Right lobe of liver (tissue), 6 donors: ENCODE measurements around the gene TBC1D12. TPM values are rescaled to one million over a fixed set of nuclear protein-coding genes. Genes with fewer than 3 reads are reported as not detected.

ENCODE experiments used
- ATAC-seq, 4 donors: fragments of 200-7000 bp; cut with Tn5 transposase; one replicate each; pipeline ENCODE4 v1.9.1; 2020; ENCODE audit warnings: mild to moderate bottlenecking in 4 of 4, moderate library complexity in 4 of 4
- DNase-seq, 3 donors: peaks; one replicate each; pipeline ENCODE4 v3.0.0-alpha.2; 2020
- H3K27ac ChIP-seq, 3 donors: fragments of 200-600 bp; one replicate each; pipeline ENCODE4 v1.8.0; 2022
- H3K27me3 ChIP-seq, 2 donors: fragments of 200-600 bp; one replicate each; pipeline ENCODE4 v1.8.0; 2022
- H3K36me3 ChIP-seq, 4 donors: fragments of 200-600 bp; sonication (generic) in 1 of 4; one replicate each; pipeline versions ENCODE4 v1.5.1 to v1.8.0; 2017 to 2022; ENCODE audit warnings: control low read depth in 1 of 4
- H3K4me1 ChIP-seq, 4 donors: fragments of 200-600 bp; sonication (generic) in 1 of 4; one replicate each; pipeline versions ENCODE4 v1.5.1 to v1.8.0; 2017 to 2022; ENCODE audit warnings: control low read depth in 1 of 4
- H3K4me3 ChIP-seq, 3 donors: fragments of 200-600 bp; one replicate each; pipeline ENCODE4 v1.8.0; 2022
- H3K9me3 ChIP-seq, 4 donors: fragments of 200-600 bp; sonication (generic) in 1 of 4; one replicate each; pipeline versions ENCODE4 v1.5.1 to v1.8.0; 2017 to 2022; ENCODE audit warnings: control low read depth in 1 of 4
- POLR2A ChIP-seq: fragments of 450-650 bp; IDR thresholded peaks from one replicate; pipeline ENCODE4 v1.6.1; 2017; ENCODE audit warnings: antibody characterized with exemption, mild to moderate bottlenecking
- WGBS: methylation state at CpG from one replicate; pipeline ENCODE4 v1.1.6; 2018; ENCODE audit warnings: low coverage, low lambda C conversion rate; ENCODE audit not compliant: insufficient coverage; ENCODE audit errors: missing lambda C conversion rate; 5-methylcytosine and 5-hydroxymethylcytosine counted together
- intact Hi-C, 2 donors: fragments of 100-400 bp; cut with DNase I; formaldehyde crosslinking; loops; one replicate each; pipeline versions ENCODE4 v1.11.2 to v1.14.1; 2022
- total RNA-seq, 6 experiments: library from RNA; depleted of rRNA in 2 of 6; stranded (reverse); fragments of >200 nt in 2 of 6; fragmentation: NEBNext Ultra II Directional in 3 of 6; extraction: Animal tissue kit (Norgen Biotek cat#: 25700) in 3 of 6; gene quantifications; one replicate each; pipeline versions ENCODE4 v1.1.0 to v1.2.4, GENCODE V29; 2016 to 2023
- TF ChIP-seq, protein P1 (sequence below), 4 donors: fragments of 200-600 bp in 3 of 4; fragments of 450-650 bp in 1 of 4; IDR thresholded peaks; one replicate each; pipeline versions ENCODE4 v1.5.1 to v1.8.0; 2016 to 2022; ENCODE audit warnings: antibody characterized with exemption in 4 of 4, mild to moderate bottlenecking in 2 of 4
- donor health status: DM: no; HTN: yes; CAD: no.
- donor health status: DM: no; HTN: no; CAD: no.
- donor health status: DM: no; HTN: no; CAD: no.
- donor health status: DM: no; HTN: yes; CAD: no.
- donor health status: DM: no; HTN: yes; CAD: no.

TBC1D12 gene
- total RNA-seq, 6 experiments from 2014 or later = 3.8 to 5.2 (median 4.9) TPM

DNA sequence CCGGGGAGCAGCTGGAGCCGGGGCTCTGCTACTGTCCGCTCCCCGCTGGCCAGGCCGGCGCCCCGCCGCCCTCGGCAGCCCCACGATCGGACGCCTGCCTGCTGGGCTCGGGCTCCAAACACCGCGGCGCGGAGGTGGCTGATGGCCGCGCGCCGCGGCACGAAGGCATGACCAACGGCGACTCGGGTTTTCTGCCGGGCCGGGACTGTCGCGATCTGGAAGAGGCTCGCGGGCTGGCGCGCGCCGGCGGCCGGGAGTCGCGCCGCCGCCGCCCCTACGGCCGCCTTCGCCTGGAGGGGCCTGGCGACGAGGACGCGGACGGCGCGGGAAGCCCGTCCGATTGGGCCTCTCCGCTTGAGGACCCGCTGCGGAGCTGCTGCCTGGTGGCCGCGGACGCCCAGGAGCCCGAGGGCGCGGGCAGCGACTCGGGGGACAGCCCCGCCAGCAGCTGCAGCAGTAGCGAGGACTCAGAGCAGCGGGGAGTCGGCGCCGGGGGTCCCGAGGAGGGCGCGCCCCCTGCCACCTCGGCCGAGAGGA, 570 bp downstream of the TBC1D12 start:
- Histone ChIP-seq H3K27ac (peak overlapping the region; percentile 85 to 97 (median 88)), H3K9me3 (no peaks in the 10 kb centered on the region), H3K27me3 (no peaks in the 10 kb centered on the region), H3K4me1 (peaks cover 0 to 10% (median 0%) of the 10 kb centered on the region in 4 donors), H3K36me3 (no peaks in the 10 kb centered on the region), H3K4me3 (peak overlapping the region; percentile 69 to 94 (median 73))
- intact Hi-C loops = no loop called here
- TF ChIP-seq, protein P1, sequence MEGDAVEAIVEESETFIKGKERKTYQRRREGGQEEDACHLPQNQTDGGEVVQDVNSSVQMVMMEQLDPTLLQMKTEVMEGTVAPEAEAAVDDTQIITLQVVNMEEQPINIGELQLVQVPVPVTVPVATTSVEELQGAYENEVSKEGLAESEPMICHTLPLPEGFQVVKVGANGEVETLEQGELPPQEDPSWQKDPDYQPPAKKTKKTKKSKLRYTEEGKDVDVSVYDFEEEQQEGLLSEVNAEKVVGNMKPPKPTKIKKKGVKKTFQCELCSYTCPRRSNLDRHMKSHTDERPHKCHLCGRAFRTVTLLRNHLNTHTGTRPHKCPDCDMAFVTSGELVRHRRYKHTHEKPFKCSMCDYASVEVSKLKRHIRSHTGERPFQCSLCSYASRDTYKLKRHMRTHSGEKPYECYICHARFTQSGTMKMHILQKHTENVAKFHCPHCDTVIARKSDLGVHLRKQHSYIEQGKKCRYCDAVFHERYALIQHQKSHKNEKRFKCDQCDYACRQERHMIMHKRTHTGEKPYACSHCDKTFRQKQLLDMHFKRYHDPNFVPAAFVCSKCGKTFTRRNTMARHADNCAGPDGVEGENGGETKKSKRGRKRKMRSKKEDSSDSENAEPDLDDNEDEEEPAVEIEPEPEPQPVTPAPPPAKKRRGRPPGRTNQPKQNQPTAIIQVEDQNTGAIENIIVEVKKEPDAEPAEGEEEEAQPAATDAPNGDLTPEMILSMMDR (IDR thresholded peaks at IDR 0.05) = no peak
- no peak for TF ChIP-seq POLR2A
- DNase-seq (peak; percentile 49 to 64 (median 54)), ATAC-seq (peak; percentile 18 to 59 (median 34))
- no CpG with 5 or more reads among the region's 77 CpGs for WGBS

DNA sequence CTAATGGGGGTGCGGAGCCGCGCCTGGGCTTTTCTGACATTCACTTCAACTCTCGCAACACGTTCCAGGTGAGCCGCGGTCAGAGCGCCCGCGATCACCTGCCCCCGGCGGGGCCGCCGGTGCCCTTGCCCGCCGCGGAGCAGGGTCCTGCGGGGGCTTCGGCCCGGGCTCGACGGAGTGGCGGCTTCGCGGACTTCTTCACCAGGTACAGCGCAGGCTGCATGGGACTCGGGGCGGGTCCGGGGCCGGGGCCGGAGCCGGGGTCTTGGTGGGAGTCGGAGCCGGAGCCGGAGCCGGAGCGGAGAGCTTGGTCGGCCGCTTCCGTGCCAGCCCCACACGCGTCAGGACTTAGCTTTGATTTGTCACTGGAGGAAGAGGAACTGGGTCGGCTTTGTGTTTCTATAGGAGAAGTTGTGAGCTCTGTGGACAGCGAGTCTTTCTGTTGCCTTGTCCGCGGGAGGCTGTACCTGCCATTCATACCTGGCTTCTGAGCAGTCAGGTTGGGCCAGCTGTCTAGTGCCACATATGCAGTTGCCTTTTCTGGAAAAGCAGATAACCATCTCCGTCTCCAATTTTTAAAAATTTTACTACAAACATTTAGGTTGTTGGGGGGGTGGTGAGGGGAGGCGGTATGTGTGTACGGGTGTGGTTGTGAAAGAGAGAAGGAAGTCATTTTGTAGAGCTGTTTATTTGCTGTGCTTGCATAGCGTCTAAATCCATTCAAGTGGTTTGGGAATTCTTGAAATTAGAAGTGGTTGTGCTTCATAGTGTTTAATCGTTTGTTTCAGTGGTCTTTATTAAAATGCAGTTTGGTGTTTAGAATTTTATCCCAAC, 1.3 kb downstream of the TBC1D12 start:
- peak; percentile 64 to 69 (median 66) for DNase-seq
- Histone ChIP-seq H3K27ac (peak overlapping the region; percentile 85 to 97 (median 88)), H3K27me3 (no peaks in the 10 kb centered on the region), H3K9me3 (no peaks in the 10 kb centered on the region), H3K36me3 (no peaks in the 10 kb centered on the region), H3K4me1 (peaks cover 0 to 10% (median 0%) of the 10 kb centered on the region in 4 donors), H3K4me3 (peak overlapping the region; percentile 69 to 94 (median 73))
- intact Hi-C loops = no loop called here
- peak; percentile 60 to 64 (median 63) for ATAC-seq
- WGBS = 2% methylated on average over 11 of the region's 51 CpGs
- TF ChIP-seq POLR2A = peak; percentile 49
- TF ChIP-seq, protein P1 (IDR thresholded peaks at IDR 0.05) = no peak

DNA sequence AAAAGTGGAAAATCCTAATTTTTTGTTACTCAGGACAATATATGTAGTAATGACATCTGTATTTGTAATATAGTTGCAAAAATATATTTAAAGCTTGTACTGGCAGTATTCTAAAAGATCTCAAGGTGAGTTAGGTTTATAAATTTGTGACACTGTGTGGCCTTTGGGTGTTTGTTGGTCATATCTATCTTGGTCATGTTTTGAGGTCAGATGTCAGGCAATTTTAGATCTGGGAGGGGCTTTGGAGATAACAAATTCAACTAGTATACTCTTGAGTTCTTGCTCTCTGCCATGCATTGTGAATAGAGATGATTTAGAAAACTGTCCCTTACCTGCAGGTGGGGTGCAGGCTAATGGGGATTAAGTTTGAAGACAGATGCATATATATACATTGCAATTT, 3.1 kb downstream of the TBC1D12 start:
- ATAC-seq (no peak), DNase-seq (no peak)
- Histone ChIP-seq H3K4me3 (no peak overlapping the region), H3K4me1 (peaks cover 0 to 12% (median 0%) of the 10 kb centered on the region in 4 donors), H3K9me3 (no peaks in the 10 kb centered on the region), H3K36me3 (no peaks in the 10 kb centered on the region), H3K27ac (no peak overlapping the region), H3K27me3 (no peaks in the 10 kb centered on the region)
- intact Hi-C loops = no loop called here
- no peak for TF ChIP-seq POLR2A
- TF ChIP-seq, protein P1 (IDR thresholded peaks at IDR 0.05) = no peak

DNA sequence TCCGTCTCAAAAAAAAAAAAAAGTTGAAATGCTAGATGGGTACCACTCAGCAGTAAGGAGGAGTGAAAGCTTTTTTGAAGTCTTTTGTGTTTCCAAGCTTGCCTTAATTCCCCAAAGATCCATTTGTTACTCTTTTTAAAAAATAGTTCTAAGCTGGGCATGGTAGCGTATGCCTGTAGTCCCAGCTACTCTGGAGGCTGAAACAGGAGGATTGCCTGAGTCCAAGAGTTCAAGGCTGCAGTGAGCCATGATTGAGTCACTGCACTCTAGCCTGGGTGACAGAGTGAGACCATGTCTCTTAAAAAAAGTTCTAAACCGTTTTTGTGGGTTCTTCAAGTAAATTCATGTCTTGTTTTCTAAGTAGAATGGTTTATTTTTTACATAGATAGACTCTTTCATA, 5.3 kb downstream of the TBC1D12 start:
- no peak for ATAC-seq
- H3K4me3 ChIP-seq = no peak overlapping the region
- H3K27me3 ChIP-seq = no peaks in the 10 kb centered on the region
- WGBS = 60% methylated on average over 2 of the region's 3 CpGs
- H3K4me1 ChIP-seq = peaks cover 0 to 14% (median 0%) of the 10 kb centered on the region in 4 donors
- intact Hi-C loops = no loop called here
- H3K9me3 ChIP-seq = no peaks in the 10 kb centered on the region
- no peaks in the 10 kb centered on the region for H3K36me3 ChIP-seq
- no peak for DNase-seq
- H3K27ac ChIP-seq = no peak overlapping the region
- TF ChIP-seq, protein P1 (IDR thresholded peaks at IDR 0.05) = no peak
- TF ChIP-seq POLR2A = no peak
